ENCODE data around the gene C16orf96.

- TF ChIP-seq CTCF (IDR thresholded peaks at IDR 0.05; ENCODE audit: low read length) (no peak), EZH2 (IDR thresholded peaks at IDR 0.05; ENCODE audit: borderline replicate concordance, low read length) (no peak)
These were observed 35.7 kb downstream of the C16orf96 start for GRCh38 chr16:4591706-4592470.

All from OCI-LY1 (cell line).